ENCODE measurements around the gene NTM. TPM values are rescaled to one million over a fixed set of nuclear protein-coding genes. Genes with fewer than 3 reads are reported as not detected.
"Not testable (repeated sequence)": the region's sequence is repeated elsewhere in the genome, so short reads cannot be mapped to it uniquely, and the experiment has no call there.

The NTM gene
- total RNA-seq, 1 experiment from 2014 or later = 15.8 TPM

DNA sequence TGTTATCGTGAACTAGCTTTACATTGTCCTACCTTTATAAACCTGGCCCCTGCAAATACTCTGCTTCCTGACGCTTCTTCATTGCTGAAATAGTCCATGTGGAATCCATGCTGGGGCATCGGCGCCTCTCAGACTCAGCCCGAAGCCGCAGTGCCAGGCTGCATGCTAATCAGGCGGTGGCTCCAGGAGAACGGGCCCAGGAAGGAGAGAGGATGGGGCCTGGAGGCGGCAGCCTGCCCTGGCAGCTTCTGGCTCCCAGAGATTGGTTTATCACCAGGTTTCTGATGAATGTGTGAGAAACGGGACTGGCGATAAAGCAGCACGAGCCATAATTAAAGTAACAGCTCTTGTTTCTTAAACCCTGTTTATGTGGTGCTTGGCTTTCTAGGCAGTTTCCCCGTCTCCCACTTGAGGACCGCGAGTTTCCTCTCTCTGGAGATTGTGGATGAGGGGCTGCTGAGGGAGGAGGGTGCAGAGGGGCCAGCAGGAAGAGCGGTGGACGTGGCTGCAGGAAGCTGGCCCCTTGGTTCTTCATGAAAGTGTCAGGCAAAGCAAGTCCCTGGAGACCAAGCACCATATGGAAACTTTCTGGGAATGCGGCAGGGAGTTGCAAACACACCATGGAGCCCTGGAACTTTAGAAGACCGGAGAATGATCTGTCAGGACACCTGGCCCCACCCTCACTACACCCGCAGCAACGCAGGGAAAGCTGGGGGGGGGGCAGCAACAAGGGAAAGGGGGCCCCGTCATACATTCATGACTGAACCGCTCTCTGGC is 93.4 kb downstream of the NTM start:
- DNase-seq (ENCODE audit: low read depth) = no peak

DNA sequence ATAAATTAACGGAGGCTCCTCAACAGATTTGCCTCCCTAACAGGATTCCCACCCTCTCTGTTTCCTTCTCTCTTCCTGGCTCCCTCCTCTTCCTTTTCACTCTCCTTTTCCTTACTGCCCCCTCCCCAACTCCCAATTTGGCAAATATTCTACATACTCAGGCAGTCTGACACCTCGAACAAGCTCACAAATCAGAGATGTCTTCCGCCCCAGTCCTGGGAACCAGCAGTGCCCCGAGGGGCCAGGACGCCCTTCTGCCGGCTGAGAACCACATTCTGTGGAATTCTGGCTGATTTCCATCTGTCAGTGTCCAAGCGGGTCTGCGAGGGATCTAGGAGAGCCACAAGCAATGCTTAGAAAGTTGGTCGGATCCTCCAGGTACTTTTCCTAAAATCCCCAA is 94.0 kb downstream of the NTM start:
- DNase-seq (ENCODE audit: low read depth) = no peak

DNA sequence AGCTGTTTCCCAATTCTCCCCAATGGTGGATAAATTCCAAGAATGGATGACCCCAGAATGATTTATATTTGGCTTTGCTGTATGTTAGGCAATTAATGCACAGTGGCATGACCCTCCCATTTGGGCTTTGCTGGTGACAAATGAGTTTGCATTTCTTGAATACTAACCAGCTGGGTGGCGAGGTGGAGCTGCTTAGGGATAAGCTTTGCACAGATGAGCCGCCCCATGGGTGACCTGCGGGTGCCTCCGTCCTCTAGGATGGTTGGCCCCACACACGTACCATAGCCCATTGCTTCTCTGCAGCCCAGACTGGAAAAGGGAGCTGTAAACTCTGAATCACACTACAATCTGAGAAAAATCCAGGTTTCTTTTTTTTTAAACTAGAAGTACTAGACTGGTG is 94.6 kb downstream of the NTM start:
- no peak for DNase-seq (ENCODE audit: low read depth)

DNA sequence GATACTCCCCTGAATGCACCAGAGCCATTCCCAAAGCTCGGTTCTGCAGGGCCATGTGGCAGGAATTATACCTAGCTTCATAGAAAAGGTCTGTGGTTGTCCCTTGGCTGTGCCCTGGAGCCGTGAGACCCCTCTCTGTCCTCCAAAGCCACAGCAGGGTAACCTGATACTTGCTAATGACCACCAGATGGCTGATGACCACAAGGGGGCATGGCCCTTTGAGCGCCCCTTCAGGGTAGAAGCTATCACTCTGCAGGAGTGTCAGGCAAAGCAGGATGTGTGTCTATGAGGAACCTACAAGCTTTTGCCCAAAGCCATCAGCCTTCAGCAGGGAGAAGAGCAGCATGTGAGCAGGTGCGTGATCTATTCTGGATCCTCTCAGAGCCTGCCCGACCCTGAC is 95.3 kb downstream of the NTM start:
- DNase-seq (ENCODE audit: low read depth) = no peak

DNA sequence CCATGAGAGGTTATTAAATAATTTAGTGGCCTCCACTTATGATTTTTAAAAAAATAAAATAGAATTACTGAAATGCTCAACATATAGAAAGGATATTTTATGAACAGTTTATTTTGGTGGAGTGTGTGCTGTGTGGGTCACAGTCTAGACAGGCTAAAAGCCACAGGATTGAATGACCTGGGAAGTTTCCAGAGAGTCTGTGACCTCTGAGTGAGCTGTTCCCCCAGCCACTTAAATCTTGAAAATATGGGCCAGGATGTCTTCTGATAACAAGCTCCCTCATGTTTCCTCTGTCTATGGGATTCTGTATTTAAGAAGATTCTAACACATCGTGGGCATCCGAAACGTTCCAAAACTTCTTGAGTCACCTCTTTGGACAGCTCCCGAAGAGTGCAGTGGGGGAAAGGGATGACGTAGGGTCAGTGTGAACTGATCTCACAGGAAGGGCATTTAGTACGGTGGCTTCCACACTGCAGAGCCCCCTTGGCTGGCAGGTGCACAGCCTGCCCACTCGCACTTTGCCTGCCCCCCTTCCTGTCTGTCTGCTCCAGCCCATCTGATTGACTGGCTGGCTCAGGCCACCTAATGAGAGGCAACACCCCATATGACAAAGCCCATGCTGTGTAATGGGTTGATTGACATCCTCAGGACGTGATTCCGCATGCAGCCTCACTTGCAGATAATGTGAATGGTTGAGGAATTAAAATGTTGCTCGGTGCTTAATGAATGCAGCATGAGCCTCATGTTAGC is 97.4 kb downstream of the NTM start:
- peak; percentile 25 for DNase-seq (ENCODE audit: low read depth)

DNA sequence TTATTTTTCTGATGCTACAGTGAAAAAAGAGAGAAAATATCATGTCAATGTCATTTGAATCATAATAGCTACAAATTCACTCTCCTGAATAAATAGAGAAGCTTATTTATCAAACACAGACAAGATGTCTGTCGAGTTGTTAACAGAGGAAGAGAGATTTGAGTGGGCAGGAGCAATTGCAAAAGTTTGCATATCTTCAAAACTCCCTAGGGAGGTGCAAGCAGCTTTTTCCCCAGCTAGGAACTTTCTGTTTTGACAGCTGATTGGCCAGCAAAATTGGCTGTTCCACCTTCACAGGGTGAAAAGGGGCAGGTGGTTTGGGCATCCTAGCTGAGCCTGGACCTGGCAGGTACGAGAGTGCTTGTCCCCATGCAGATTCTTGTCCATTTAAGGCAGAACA is 98.2 kb downstream of the NTM start:
- no peak for DNase-seq (ENCODE audit: low read depth)

DNA sequence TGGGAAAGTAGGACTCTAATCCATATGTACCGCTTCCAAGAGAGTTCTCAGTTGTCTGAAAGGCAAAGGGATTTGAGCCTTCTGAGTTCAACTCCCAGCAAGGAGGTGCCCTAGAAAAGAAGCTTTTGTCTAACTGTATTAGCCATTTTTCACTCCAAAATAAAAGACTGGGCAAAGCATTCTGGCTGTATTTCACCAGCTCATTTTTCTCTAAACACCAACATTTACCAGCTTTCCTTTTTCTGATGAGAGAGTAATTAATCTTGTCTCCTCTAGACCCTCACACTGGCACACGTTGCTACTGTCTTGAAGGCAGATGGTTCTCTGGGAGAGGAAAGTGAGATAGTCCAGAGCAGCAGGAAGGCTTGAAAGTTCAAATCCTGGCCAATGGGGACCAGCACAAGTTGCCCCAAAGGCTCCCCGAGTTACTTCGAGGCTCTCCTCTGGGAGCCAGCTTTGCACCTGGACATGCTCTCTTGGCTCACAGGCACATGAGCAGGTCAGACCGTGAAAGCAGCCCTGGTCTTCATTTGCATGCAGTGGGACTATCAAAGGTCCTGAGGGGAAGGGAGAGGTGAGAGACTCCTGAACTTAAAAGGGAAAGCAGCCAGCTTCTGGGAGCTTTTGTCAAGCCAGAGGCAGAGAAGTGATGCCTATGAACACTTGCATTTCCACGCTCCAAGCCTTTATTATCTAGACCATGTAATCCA is 100.0 kb downstream of the NTM start:
- no peak for DNase-seq (ENCODE audit: low read depth)

DNA sequence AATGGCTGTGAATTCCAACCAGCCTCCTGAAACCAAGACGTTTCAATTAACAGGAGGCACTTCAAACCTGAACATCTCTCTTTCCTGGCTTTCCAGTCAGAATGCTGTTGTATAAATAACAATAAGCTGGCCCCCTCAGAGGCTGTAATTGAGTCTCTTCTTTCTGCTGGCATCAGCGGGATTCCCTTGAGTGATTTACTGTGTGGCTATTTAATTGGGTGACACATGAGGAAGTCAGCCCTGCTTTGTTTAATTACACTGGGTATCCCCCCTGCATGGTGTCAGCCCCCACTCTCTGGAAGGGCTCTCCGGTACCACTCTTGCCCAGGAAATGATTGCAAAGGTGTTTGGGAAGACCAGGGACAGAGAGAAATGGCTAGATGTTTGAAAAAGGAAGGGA is 101.6 kb downstream of the NTM start:
- peak; percentile 53 for DNase-seq (ENCODE audit: low read depth)

DNA sequence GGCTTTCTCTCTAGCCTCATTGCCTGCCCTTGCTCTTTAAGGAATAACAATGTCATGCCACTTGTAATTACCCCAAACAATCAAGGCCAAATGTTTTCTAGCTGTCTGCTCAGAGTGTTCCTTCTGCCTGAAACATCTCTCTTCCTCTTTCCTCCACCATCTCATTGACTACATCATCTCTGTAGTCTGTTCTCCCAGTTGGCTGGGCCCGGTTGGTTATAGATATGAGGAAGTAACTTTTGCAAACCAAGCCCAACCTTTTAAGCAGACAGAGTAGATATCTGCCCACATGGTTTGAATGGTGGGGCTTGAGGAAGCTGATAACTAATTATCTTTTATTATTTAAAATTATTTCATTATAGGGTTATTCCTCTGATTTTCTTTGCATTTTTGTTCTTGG is 104.5 kb downstream of the NTM start:
- DNase-seq (ENCODE audit: low read depth) = no peak

DNA sequence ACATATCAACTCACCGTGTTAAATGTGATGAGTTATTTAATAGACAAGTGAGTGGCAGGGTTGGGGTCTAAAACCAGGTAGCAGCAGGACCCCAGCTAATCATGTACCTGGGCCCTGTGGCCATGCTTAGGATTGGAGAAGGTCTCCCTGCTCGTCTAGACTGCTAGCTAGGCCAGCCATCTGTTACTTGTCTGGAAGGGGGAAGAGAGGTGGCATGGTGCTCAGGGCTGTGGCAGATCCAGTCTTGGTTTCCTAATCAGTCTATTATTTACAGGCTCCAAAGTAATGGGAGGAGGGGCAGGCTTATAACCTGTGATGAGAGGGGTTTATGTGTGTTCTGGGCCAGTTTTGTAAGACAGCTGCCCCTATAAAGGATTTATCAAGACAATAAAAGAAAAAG is 105.9 kb downstream of the NTM start:
- no peak for DNase-seq (ENCODE audit: low read depth)

DNA sequence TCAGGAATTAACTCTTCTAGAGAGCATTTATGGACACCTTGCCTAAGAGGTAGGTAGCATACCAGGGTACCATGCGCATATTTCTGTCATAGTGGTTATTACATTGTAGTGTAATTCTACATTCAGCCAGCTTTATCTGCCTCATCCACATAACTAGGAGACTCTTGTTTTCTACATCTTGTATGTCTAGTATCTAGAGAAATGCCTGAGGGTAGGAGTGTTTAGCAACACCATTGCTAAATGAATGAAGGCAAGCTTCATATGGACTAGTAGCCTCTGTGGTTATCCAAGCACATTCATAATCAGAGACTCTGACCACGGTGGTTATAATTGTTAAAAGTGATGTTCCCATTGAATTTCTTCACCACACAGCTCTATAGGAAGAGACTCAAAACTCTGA is 107.9 kb downstream of the NTM start:
- no peak for DNase-seq (ENCODE audit: low read depth)

DNA sequence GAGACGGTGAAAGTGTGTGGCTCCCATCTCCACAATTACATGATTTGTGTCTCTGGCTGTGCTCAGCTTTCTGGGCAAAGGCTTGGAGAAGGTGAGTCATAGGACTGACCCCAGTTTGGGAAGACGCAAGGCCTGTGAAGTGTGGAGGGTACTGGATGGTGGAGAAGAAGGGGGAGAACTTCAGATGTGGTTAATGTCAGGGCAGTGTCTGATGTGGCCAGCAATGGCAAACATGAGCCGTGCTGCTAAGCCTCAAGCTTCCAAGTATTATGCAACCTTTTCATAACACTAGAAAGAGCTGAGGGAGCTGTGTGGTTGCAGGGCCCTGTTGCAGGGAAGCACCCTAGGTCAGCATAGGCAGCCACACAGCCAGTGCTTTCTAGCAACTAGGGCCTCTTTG is 110.9 kb downstream of the NTM start:
- DNase-seq (ENCODE audit: low read depth) = no peak

DNA sequence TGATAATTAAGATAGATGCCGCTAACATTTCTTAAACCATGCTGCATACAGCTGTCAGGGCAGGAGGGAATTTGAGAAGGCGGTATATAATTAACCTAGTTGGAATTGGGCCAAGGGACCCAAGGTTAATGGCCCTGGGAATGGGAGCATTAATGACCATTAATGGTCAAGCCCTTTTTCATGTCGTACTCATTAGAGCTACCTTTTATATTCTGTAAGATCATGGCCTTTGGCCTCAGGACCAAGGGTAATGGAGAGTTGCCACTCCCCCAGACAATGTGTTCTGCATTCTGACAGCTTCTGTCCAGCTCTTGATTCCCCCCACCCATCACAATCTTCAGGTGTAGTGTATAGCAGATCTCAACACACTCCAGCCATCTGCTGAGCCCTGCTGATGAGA is 111.6 kb downstream of the NTM start:
- DNase-seq (ENCODE audit: low read depth) = no peak

DNA sequence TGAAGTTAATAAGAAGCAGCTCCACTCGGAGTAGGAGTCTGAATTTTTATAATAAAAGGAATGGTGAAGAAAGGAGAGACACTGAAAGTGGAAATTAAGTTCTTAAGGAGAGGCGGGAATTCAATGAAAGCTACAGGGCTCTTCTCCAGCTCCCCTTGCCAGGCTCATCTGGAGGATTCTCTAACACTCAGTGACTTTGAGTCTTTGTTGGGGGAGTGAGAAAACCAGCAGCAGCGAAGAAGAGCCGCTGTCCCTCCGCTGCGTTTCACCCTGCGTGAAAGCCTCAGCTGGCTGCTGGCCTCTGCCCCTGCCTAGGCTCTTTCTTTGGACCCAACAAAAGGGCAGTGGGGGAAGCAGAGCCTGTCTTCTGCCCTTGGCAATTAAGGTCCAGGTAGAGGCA is 113.0 kb downstream of the NTM start:
- no peak for DNase-seq (ENCODE audit: low read depth)

DNA sequence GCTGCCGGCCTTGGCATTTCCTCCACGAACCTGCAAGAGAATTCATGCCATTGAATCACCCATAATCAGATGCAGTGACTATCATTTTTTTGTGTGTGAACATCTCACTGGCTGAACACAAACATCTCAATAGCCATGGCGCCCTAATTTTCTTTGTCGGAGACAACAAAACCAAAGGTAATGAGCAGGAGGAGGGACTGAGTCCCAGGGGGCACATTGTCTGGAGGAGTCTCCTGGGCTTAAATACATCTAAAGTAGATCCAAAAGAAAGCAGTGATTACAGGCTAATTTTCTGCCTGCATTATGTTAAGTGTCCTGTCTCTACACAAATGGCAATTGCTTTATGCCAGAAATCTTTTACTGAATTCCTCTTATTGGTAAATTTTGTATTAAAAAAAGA is 113.5 kb downstream of the NTM start:
- DNase-seq (ENCODE audit: low read depth) = no peak

DNA sequence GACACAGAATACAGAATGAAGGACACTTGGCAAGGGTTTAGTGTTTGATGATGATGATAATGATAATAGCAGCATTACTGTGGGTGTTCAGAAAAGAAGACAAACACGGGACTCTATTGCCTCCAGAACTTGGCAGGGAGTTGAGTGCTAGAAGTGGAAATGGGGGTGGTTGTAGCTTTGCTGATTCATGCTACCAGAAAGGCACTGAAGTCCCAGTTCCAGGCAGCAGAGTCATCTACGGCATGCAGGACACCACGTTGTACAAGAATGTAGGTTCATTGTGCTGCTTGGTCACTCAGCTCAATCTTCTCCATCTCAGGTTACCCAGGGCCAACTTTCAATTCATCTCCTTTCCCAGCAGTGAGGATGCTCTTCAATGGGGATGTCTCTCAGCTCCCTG is 115.7 kb downstream of the NTM start:
- no peak for DNase-seq (ENCODE audit: low read depth)

DNA sequence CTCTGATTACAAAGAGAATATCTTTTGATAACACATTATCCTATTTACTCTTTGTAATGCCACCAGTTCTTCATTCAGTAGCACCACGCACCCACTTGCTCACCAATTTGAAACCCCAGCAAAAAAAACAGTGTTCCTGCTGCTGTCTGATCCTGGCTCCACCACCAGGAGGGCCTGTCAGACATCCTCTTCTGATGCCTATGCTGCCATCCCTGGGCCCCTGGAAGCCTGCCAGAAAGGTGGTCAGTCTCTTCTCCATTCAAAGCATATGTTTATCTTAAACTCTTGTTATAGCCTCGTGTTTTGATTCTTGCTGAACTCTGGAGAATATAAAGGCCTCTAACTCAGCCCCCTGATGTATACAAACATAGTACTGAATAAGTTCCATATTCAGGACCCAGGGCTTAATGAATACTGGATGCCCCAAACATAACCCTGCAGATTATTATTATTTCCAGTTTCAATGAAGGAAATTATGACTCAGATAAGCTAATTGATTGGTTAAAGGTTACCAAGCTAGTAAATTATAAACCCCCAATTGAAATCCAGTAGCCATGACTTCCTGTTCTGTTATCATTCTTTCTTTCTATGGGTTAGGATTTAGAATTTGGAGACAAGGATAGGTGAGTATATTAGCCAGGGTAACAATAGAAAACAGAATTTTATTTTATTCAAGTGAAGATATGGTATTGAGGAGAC is 116.7 kb downstream of the NTM start:
- no peak for DNase-seq (ENCODE audit: low read depth)

DNA sequence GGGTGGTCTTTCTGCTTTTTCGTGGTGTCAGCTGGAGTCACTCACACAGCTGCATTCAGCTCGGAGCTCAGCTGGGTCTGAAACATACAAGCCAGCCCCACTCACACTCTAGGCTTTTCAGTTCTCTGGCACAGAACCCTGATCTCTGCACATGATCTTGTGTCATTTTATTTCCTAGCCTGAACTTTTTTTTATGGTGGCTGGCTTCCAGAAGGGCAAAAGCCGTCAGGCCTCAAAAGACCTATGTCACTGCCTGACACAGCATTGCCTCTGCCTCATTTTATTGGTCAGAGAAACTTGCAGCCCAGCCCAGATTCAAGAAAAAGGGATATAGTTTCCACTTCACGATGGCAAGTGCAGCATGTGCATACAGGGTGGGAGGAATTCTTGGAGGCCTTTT is 117.8 kb downstream of the NTM start:
- no peak for DNase-seq (ENCODE audit: low read depth)

DNA sequence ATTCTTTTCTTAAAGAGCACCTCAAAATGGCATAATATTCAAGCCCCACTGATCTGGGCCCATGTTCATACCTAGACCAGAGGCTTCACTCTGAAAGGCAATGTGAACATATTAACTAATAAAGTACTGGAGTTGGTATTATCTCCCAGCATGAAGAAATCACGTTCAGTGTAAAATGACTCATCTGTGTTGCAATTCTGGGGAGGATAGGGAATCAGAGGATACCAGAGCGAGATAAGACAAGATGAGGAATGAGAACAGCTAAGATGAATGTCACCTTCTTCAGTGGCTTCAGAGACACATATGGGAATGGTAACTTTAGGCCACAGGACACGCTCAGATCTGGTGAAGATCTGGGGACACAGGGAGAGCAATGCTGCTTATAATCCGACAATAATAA is 121.1 kb downstream of the NTM start:
- no peak for DNase-seq (ENCODE audit: low read depth)

DNA sequence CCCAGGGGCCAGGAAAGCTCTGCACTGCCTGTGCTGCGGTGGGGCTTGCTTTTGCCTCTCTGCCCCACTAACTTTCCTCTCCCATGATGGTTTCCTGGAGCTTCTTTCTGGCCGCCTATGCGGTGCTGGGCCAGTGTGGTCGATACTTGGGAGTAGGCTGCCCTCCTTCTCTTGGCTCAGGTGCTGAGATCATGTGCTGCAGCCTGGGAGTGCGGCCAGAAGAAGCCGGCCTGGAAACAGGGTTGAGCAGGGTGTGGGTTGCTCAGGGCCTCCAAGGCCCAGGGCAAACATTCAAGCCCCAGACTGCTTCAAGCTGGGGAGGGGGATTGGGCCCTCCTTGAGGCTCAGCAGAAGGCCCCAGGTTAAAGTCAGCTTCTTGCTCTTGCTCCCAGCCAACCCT is 125.0 kb downstream of the NTM start:
- no peak for DNase-seq (ENCODE audit: low read depth)

DNA sequence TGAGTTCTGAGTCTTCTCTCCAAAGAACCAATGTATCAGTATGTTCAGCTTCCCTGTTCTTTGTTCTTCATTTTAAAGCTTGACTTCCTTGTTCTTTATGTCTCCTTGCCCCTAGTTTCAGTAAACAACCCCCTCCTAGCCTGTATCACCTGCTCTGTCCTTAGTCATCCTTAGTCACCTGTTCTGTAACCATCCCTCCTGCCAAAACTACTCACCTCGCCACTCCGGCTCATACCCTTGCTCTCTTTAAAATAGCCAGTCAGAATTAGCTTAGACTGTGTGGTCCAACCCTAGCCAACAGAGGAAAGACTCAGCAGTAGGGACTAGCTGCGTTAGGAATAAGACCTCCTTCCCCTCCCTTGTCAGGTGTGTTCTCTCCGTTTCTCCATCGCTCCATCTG is 127.3 kb downstream of the NTM start:
- DNase-seq (ENCODE audit: low read depth) = not testable (repeated sequence)

DNA sequence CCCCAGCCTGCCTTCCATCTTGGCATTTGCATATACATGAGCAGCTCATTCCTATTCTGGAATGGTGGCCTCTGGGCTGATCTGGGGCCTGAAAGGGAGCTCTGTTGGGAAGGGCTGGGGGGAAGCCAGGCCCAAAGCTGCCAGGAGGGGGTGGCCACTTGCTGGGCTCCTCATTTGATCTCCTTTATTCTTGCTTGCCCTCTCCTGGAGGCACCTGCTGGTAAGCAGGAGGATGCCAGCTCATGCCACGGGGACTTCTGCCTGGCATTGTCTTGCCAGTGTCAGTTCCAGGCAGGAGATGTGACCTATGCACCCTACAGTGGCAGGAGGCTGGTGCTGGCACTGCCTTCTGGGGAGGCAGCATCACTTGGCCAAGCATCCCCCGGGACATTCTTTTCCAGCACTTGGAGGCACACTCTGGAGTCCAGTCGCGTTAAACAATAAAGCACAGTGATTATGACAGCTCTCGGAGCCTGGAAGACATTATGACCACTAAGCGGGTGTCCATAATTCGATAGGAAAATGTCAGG is 128.3 kb downstream of the NTM start:
- DNase-seq (ENCODE audit: low read depth) = no peak
